ENCODE data around the gene TRAF3.

Gene TRAF3

GRCh38 chr14:102929241-102930137, 152.2 kb downstream of the TRAF3 start:
- no peak for ATAC-seq (replicated peaks; ENCODE audit: extremely low read depth, poor library complexity, severe bottlenecking)
- peaks cover 10% of the 10 kb centered on the region for H3K27me3 Mint-ChIP-seq
- H3K36me3 Mint-ChIP-seq (ENCODE audit: insufficient read depth), result peaks cover 2% of the 10 kb centered on the region
- H3K4me1 Mint-ChIP-seq, result no peaks in the 10 kb centered on the region
- DNase-seq (ENCODE audit: low spot score in 2 of 2), result no peak
- H3K4me3 Mint-ChIP-seq, result peak overlapping the region; percentile 72
- no peak overlapping the region for H3K27ac Mint-ChIP-seq (ENCODE audit: low read depth)
- no peaks in the 10 kb centered on the region for H3K9me3 Mint-ChIP-seq

GRCh38 chr14:102930138-102930752, 153.0 kb downstream of the TRAF3 start:
- ATAC-seq (replicated peaks; ENCODE audit: extremely low read depth, poor library complexity, severe bottlenecking), result no peak
- no peak for DNase-seq (ENCODE audit: low spot score in 2 of 2)
- H3K27ac Mint-ChIP-seq (ENCODE audit: low read depth), result no peak overlapping the region
- H3K4me1 Mint-ChIP-seq, result no peaks in the 10 kb centered on the region
- peaks cover 2% of the 10 kb centered on the region for H3K36me3 Mint-ChIP-seq (ENCODE audit: insufficient read depth)
- peak overlapping the region; percentile 46 for H3K4me3 Mint-ChIP-seq
- H3K9me3 Mint-ChIP-seq, result no peaks in the 10 kb centered on the region
- H3K27me3 Mint-ChIP-seq, result peaks cover 10% of the 10 kb centered on the region

GRCh38 chr14:102930753-102931579, 153.7 kb downstream of the TRAF3 start:
- ATAC-seq (replicated peaks; ENCODE audit: extremely low read depth, poor library complexity, severe bottlenecking), result no peak
- no peak overlapping the region for H3K4me3 Mint-ChIP-seq
- H3K4me1 Mint-ChIP-seq, result no peaks in the 10 kb centered on the region
- H3K27me3 Mint-ChIP-seq, result peaks cover 4% of the 10 kb centered on the region
- H3K27ac Mint-ChIP-seq (ENCODE audit: low read depth), result no peak overlapping the region
- peaks cover 2% of the 10 kb centered on the region for H3K36me3 Mint-ChIP-seq (ENCODE audit: insufficient read depth)
- no peaks in the 10 kb centered on the region for H3K9me3 Mint-ChIP-seq
- DNase-seq (ENCODE audit: low spot score in 2 of 2), result no peak

- Mint-ChIP-seq H3K4me3 (no peak overlapping the region), H3K27me3 (peaks cover 1% of the 10 kb centered on the region), H3K27ac (ENCODE audit: low read depth) (no peak overlapping the region), H3K4me1 (no peaks in the 10 kb centered on the region), H3K9me3 (no peaks in the 10 kb centered on the region), H3K36me3 (ENCODE audit: insufficient read depth) (peaks cover 2% of the 10 kb centered on the region)
- ATAC-seq (replicated peaks; ENCODE audit: extremely low read depth, poor library complexity, severe bottlenecking) (no peak), DNase-seq (ENCODE audit: low spot score in 2 of 2) (no peak)
Measured at GRCh38 chr14:102931580-102932285, 154.5 kb downstream of the TRAF3 start.

GRCh38 chr14:102932484-102933248, 155.4 kb downstream of the TRAF3 start:
- Mint-ChIP-seq H3K27me3 (peaks cover 9% of the 10 kb centered on the region), H3K9me3 (no peaks in the 10 kb centered on the region)

GRCh38 chr14:102933618-102934231, 156.5 kb downstream of the TRAF3 start:
- ATAC-seq (replicated peaks; ENCODE audit: extremely low read depth, poor library complexity, severe bottlenecking) (no peak), DNase-seq (ENCODE audit: low spot score in 2 of 2) (no peak)
- no peak overlapping the region for H3K27ac Mint-ChIP-seq (ENCODE audit: low read depth)
- no peaks in the 10 kb centered on the region for H3K9me3 Mint-ChIP-seq
- H3K36me3 Mint-ChIP-seq (ENCODE audit: insufficient read depth), result peaks cover 2% of the 10 kb centered on the region
- H3K4me3 Mint-ChIP-seq, result no peak overlapping the region
- H3K27me3 Mint-ChIP-seq, result peaks cover 9% of the 10 kb centered on the region
- H3K4me1 Mint-ChIP-seq, result no peaks in the 10 kb centered on the region

More at GRCh38 chr14:102932484-102933248, 155.4 kb downstream of the TRAF3 start:
- H3K4me1 Mint-ChIP-seq, result no peaks in the 10 kb centered on the region
- peaks cover 2% of the 10 kb centered on the region for H3K36me3 Mint-ChIP-seq (ENCODE audit: insufficient read depth)
- no peak for DNase-seq (ENCODE audit: low spot score in 2 of 2)
- no peak overlapping the region for H3K27ac Mint-ChIP-seq (ENCODE audit: low read depth)
- no peak overlapping the region for H3K4me3 Mint-ChIP-seq
- no peak for ATAC-seq (replicated peaks; ENCODE audit: extremely low read depth, poor library complexity, severe bottlenecking)

- DNase-seq (ENCODE audit: low spot score in 2 of 2) (no peak), ATAC-seq (replicated peaks; ENCODE audit: extremely low read depth, poor library complexity, severe bottlenecking) (no peak)
- Mint-ChIP-seq H3K27ac (ENCODE audit: low read depth) (no peak overlapping the region), H3K9me3 (no peaks in the 10 kb centered on the region), H3K27me3 (peaks cover 9% of the 10 kb centered on the region), H3K4me1 (no peaks in the 10 kb centered on the region), H3K4me3 (no peak overlapping the region), H3K36me3 (ENCODE audit: insufficient read depth) (peaks cover under 1% of the 10 kb centered on the region)
Measured at GRCh38 chr14:102935756-102936155, 158.5 kb downstream of the TRAF3 start.

- Mint-ChIP-seq H3K9me3 (no peaks in the 10 kb centered on the region), H3K27ac (ENCODE audit: low read depth) (no peak overlapping the region), H3K4me1 (no peaks in the 10 kb centered on the region), H3K4me3 (no peak overlapping the region), H3K36me3 (ENCODE audit: insufficient read depth) (no peaks in the 10 kb centered on the region), H3K27me3 (peaks cover 9% of the 10 kb centered on the region)
- DNase-seq (ENCODE audit: low spot score in 2 of 2), result no peak
- ATAC-seq (replicated peaks; ENCODE audit: extremely low read depth, poor library complexity, severe bottlenecking), result no peak
Measured at GRCh38 chr14:102937331-102938175, 160.3 kb downstream of the TRAF3 start.

GRCh38 chr14:102938191-102938590, 160.9 kb downstream of the TRAF3 start:
- Mint-ChIP-seq H3K27ac (ENCODE audit: low read depth) (no peak overlapping the region), H3K9me3 (no peaks in the 10 kb centered on the region), H3K36me3 (ENCODE audit: insufficient read depth) (no peaks in the 10 kb centered on the region), H3K27me3 (peaks cover 9% of the 10 kb centered on the region), H3K4me1 (no peaks in the 10 kb centered on the region), H3K4me3 (no peak overlapping the region)
- DNase-seq (ENCODE audit: low spot score in 2 of 2) (no peak), ATAC-seq (replicated peaks; ENCODE audit: extremely low read depth, poor library complexity, severe bottlenecking) (no peak)

GRCh38 chr14:102939329-102939728, 162.1 kb downstream of the TRAF3 start:
- Mint-ChIP-seq H3K4me3 (no peak overlapping the region), H3K27me3 (peaks cover 9% of the 10 kb centered on the region), H3K4me1 (no peaks in the 10 kb centered on the region), H3K36me3 (ENCODE audit: insufficient read depth) (no peaks in the 10 kb centered on the region), H3K9me3 (no peaks in the 10 kb centered on the region), H3K27ac (ENCODE audit: low read depth) (no peak overlapping the region)
- DNase-seq (ENCODE audit: low spot score in 2 of 2), result no peak
- no peak for ATAC-seq (replicated peaks; ENCODE audit: extremely low read depth, poor library complexity, severe bottlenecking)

Data from central memory CD8-positive, alpha-beta T cell (primary cell).